HFFc6 (cell line): ENCODE measurements around the gene YWHAG. TPM values are rescaled to one million over a fixed set of nuclear protein-coding genes. Genes with fewer than 3 reads are reported as not detected.
A peak's percentile ranks its signal among the peaks of the same experiment; 100 is the strongest.

Source experiments
- DNase-seq: peaks from one replicate; pipeline ENCODE4 v3.0.0-alpha.2; 2018
- H3K27ac Mint-ChIP-seq: 2 replicates; pipeline ENCODE4 v1.8.0; 2020; ENCODE audit warnings: mild to moderate bottlenecking, mixed read lengths
- H3K27me3 Mint-ChIP-seq: 2 replicates; pipeline ENCODE4 v1.8.0; 2021; ENCODE audit warnings: mild to moderate bottlenecking, moderate library complexity, mixed read lengths; ENCODE audit not compliant: insufficient read depth
- H3K36me3 Mint-ChIP-seq: 2 replicates; pipeline ENCODE4 v1.8.0; 2021; ENCODE audit warnings: low read depth, mixed read lengths
- H3K4me1 Mint-ChIP-seq: 2 replicates; pipeline ENCODE4 v1.8.0; 2020; ENCODE audit warnings: low read depth, mixed read lengths
- H3K4me3 Mint-ChIP-seq: 2 replicates; pipeline ENCODE4 v1.8.0; 2020; ENCODE audit warnings: mild to moderate bottlenecking, moderate library complexity, mixed read lengths
- H3K9me3 Mint-ChIP-seq: 2 replicates; pipeline ENCODE4 v1.8.0; 2020; ENCODE audit warnings: mild to moderate bottlenecking, mixed read lengths
- CTCF ChIP-seq: fragments of 200-600 bp; sonication (generic); IDR thresholded peaks from 2 replicates; pipeline ENCODE4 v1.5.0; 2021; ENCODE audit warnings: antibody characterized with exemption, mild to moderate bottlenecking
- total RNA-seq, 6 experiments: library from RNA; stranded (reverse); fragmentation: NEBNext Ultra II Directional; extraction: Animal tissue kit (Norgen Biotek cat#: 25700); gene quantifications; 2 replicates in 1 of 6; 3 replicates in 5 of 6; pipeline ENCODE4 v1.2.3, GENCODE V29; 2021

YWHAG gene
- total RNA-seq, 6 experiments from 2014 or later, result 171 to 210 (median 180) TPM

GRCh38 chr7:76383089-76383944 is 24.5 kb upstream of the YWHAG start:
- peaks cover 18% of the 10 kb centered on the region for H3K4me1 Mint-ChIP-seq
- H3K27ac Mint-ChIP-seq, result no peak overlapping the region
- H3K27me3 Mint-ChIP-seq, result no peaks in the 10 kb centered on the region
- no peak for TF ChIP-seq CTCF
- H3K4me3 Mint-ChIP-seq, result no peak overlapping the region
- H3K9me3 Mint-ChIP-seq, result no peaks in the 10 kb centered on the region
- DNase-seq, result no peak
- H3K36me3 Mint-ChIP-seq, result no peaks in the 10 kb centered on the region

GRCh38 chr7:76381814-76382213 is 23.0 kb upstream of the YWHAG start:
- H3K9me3 Mint-ChIP-seq, result no peaks in the 10 kb centered on the region

GRCh38 chr7:76380623-76380966 is 21.8 kb upstream of the YWHAG start:
- no peak for DNase-seq
- Mint-ChIP-seq H3K4me1 (peaks cover 24% of the 10 kb centered on the region), H3K4me3 (peak overlapping the region; percentile 78), H3K9me3 (no peaks in the 10 kb centered on the region), H3K36me3 (no peaks in the 10 kb centered on the region), H3K27ac (peak overlapping the region; percentile 98), H3K27me3 (no peaks in the 10 kb centered on the region; the same call in 1 of the 2 replicates)
- no peak for TF ChIP-seq CTCF

More at GRCh38 chr7:76381814-76382213, 23.0 kb upstream of the YWHAG start:
- TF ChIP-seq CTCF, result peak; percentile 60
- DNase-seq, result no peak
- H3K27ac Mint-ChIP-seq, result no peak overlapping the region
- H3K4me3 Mint-ChIP-seq, result no peak overlapping the region
- H3K27me3 Mint-ChIP-seq, result no peaks in the 10 kb centered on the region
- no peaks in the 10 kb centered on the region for H3K36me3 Mint-ChIP-seq
- H3K4me1 Mint-ChIP-seq, result peaks cover 28% of the 10 kb centered on the region

- Mint-ChIP-seq H3K9me3 (no peaks in the 10 kb centered on the region), H3K4me3 (peak overlapping the region; percentile 32; the same call in 1 of the 2 replicates)
- no peak for TF ChIP-seq CTCF
Measured at GRCh38 chr7:76377186-76377918, 18.6 kb upstream of the YWHAG start.

GRCh38 chr7:76375251-76375650 is 16.5 kb upstream of the YWHAG start:
- DNase-seq, result no peak
- peaks cover 33% of the 10 kb centered on the region for H3K4me1 Mint-ChIP-seq
- TF ChIP-seq CTCF, result no peak
- no peaks in the 10 kb centered on the region for H3K36me3 Mint-ChIP-seq
- no peaks in the 10 kb centered on the region for H3K9me3 Mint-ChIP-seq
- no peak overlapping the region for H3K4me3 Mint-ChIP-seq
- peaks cover 2% of the 10 kb centered on the region for H3K27me3 Mint-ChIP-seq
- H3K27ac Mint-ChIP-seq, result no peak overlapping the region

More at GRCh38 chr7:76377186-76377918, 18.6 kb upstream of the YWHAG start:
- no peak for DNase-seq
- Mint-ChIP-seq H3K4me1 (peaks cover 38% of the 10 kb centered on the region), H3K36me3 (no peaks in the 10 kb centered on the region), H3K27ac (peak overlapping the region; percentile 70), H3K27me3 (no peaks in the 10 kb centered on the region; the same call in 1 of the 2 replicates)
